T-helper 1 cell (primary cell): ENCODE data around the gene SH2D4B.
A peak's percentile ranks its signal among the peaks of the same experiment; 100 is the strongest.
"Not testable (repeated sequence)": the region's sequence is repeated elsewhere in the genome, so short reads cannot be mapped to it uniquely, and the experiment has no call there.

Source experiments
- DNase-seq, 5 donors: peaks; one replicate each; pipeline ENCODE4 v3.0.0-alpha.2; 2012 to 2020

SH2D4B gene

GRCh38 chr10:80526218-80526617 lies 11.5 kb upstream of the SH2D4B start:
- DNase-seq: no peak

- no peak for DNase-seq
Observed at GRCh38 chr10:80526742-80527141, 11.0 kb upstream of the SH2D4B start.

GRCh38 chr10:80528185-80528700 lies 9.5 kb upstream of the SH2D4B start:
- no peak for DNase-seq

GRCh38 chr10:80528901-80529300 lies 8.8 kb upstream of the SH2D4B start:
- no peak for DNase-seq

GRCh38 chr10:80529604-80530003 lies 8.1 kb upstream of the SH2D4B start:
- DNase-seq: peak in 2 of 5 donors; percentile 14 to 72

GRCh38 chr10:80530251-80530650 lies 7.5 kb upstream of the SH2D4B start:
- peak in 2 of 5 donors; percentile 22 to 60 for DNase-seq

- no peak for DNase-seq
Observed at GRCh38 chr10:80530816-80531215, 6.9 kb upstream of the SH2D4B start.

GRCh38 chr10:80532571-80532970 lies 5.1 kb upstream of the SH2D4B start:
- no peak for DNase-seq

- not testable (repeated sequence) for DNase-seq
Observed at GRCh38 chr10:80534059-80534458, 3.6 kb upstream of the SH2D4B start.

GRCh38 chr10:80534646-80535045 lies 3.1 kb upstream of the SH2D4B start:
- not testable (repeated sequence) for DNase-seq

- DNase-seq: peak; percentile 37 to 81 (median 64)
Observed at GRCh38 chr10:80535671-80536360, 1.9 kb upstream of the SH2D4B start.

GRCh38 chr10:80536361-80536835 lies 1.3 kb upstream of the SH2D4B start:
- DNase-seq: no peak

GRCh38 chr10:80537086-80537735 lies 491 bp upstream of the SH2D4B start:
- DNase-seq: no peak

- DNase-seq: no peak
Observed at GRCh38 chr10:80538481-80539185, 931 bp downstream of the SH2D4B start.

GRCh38 chr10:80539421-80540031 lies 1.8 kb downstream of the SH2D4B start:
- DNase-seq: no peak

- DNase-seq: no peak
Observed at GRCh38 chr10:80540136-80540535, 2.4 kb downstream of the SH2D4B start.

- DNase-seq: no peak
Observed at GRCh38 chr10:80540618-80540980, 2.9 kb downstream of the SH2D4B start.

GRCh38 chr10:80540981-80541750 lies 3.5 kb downstream of the SH2D4B start:
- no peak for DNase-seq

- DNase-seq: no peak
Observed at GRCh38 chr10:80542053-80542452, 4.4 kb downstream of the SH2D4B start.

- no peak for DNase-seq
Observed at GRCh38 chr10:80542652-80543318, 5.1 kb downstream of the SH2D4B start.

GRCh38 chr10:80543319-80543672 lies 5.6 kb downstream of the SH2D4B start:
- DNase-seq: not testable (repeated sequence)
